Keratinocyte (primary cell): ENCODE results near the gene APLP2. TPM values are rescaled to one million over a fixed set of nuclear protein-coding genes. Genes with fewer than 3 reads are reported as not detected.

Source experiments
- DNase-seq: peaks from one replicate; pipeline ENCODE4 v3.0.0-alpha.2; 2011; ENCODE audit warnings: low read depth, missing footprints, low spot score
- FAIRE-seq: peaks from 2 replicates; lab custom pipeline; 2011; peaks lifted over from hg19 to GRCh38; lab: Jason Lieb, UNC
- H2AFZ ChIP-seq: 2 replicates; pipeline ENCODE4 v1.6.0; 2012; ENCODE audit warnings: low read length, control low read depth, inconsistent platforms; ENCODE audit not compliant: control insufficient read depth
- H3K27ac ChIP-seq: 2 replicates; pipeline ENCODE4 v1.5.1; 2011; ENCODE audit warnings: low read length; ENCODE audit not compliant: control insufficient read depth, insufficient read depth
- H3K27me3 ChIP-seq: 3 replicates; pipeline ENCODE4 v1.6.0; 2011; ENCODE audit warnings: low read length; ENCODE audit not compliant: control insufficient read depth, insufficient read depth; ENCODE audit errors: extremely low read depth
- H3K36me3 ChIP-seq, 2 experiments: 2 replicates in 1 of 2; 3 replicates in 1 of 2; pipeline ENCODE4 v1.5.1; 2011; ENCODE audit warnings: low read length in 2 of 2, mild to moderate bottlenecking in 1 of 2; ENCODE audit not compliant: control insufficient read depth in 2 of 2, insufficient read depth in 2 of 2; ENCODE audit errors: extremely low read depth in 1 of 2
- H3K4me1 ChIP-seq: 3 replicates; pipeline ENCODE4 v1.5.1; 2011; ENCODE audit warnings: low read length; ENCODE audit not compliant: control insufficient read depth, insufficient read depth; ENCODE audit errors: extremely low read depth
- H3K4me2 ChIP-seq: 3 replicates; pipeline ENCODE4 v1.6.0; 2011; ENCODE audit warnings: low read depth, low read length; ENCODE audit not compliant: control insufficient read depth, insufficient read depth; ENCODE audit errors: extremely low read depth
- H3K4me3 ChIP-seq, 3 experiments: fragments of 200-600 bp in 1 of 3; sonication (generic) in 1 of 3; 2 replicates in 2 of 3; 3 replicates in 1 of 3; pipeline ENCODE4 v1.5.1; 2011 to 2016; ENCODE audit warnings: low read length in 3 of 3, mild to moderate bottlenecking in 3 of 3, control low read depth in 2 of 3, inconsistent platforms in 1 of 3, low read depth in 1 of 3, mixed read lengths in 1 of 3, mixed run types in 1 of 3, moderate library complexity in 1 of 3; ENCODE audit not compliant: control insufficient read depth in 2 of 3, insufficient read depth in 2 of 3; ENCODE audit errors: extremely low read depth in 1 of 3
- H3K79me2 ChIP-seq: 2 replicates; pipeline ENCODE4 v1.6.0; 2012; ENCODE audit warnings: low read length; ENCODE audit not compliant: control insufficient read depth, insufficient read depth
- H3K9ac ChIP-seq: 3 replicates; pipeline ENCODE4 v1.6.0; 2011; ENCODE audit warnings: low read length; ENCODE audit not compliant: control insufficient read depth, insufficient read depth; ENCODE audit errors: extremely low read depth
- H3K9me1 ChIP-seq: 3 replicates; pipeline ENCODE4 v1.6.0; 2011; ENCODE audit warnings: low read length; ENCODE audit not compliant: control insufficient read depth, insufficient read depth; ENCODE audit errors: extremely low read depth
- H3K9me3 ChIP-seq: 2 replicates; pipeline ENCODE4 v1.5.1; 2012; ENCODE audit warnings: low read depth, low read length; ENCODE audit not compliant: control insufficient read depth
- H4K20me1 ChIP-seq: 3 replicates; pipeline ENCODE4 v1.6.0; 2011; ENCODE audit warnings: low read length; ENCODE audit not compliant: control insufficient read depth, insufficient read depth; ENCODE audit errors: extremely low read depth
- EZH2 ChIP-seq: IDR thresholded peaks from one replicate; pipeline ENCODE4 v1.6.1; 2012; ENCODE audit warnings: inconsistent platforms, mild to moderate bottlenecking, low read length, moderate library complexity
- dilution Hi-C: fragments of 300-500 bp; cut with MboI; formaldehyde crosslinking; loops from one replicate; pipeline ENCODE4 v1.7.0; 2020; ENCODE audit warnings: low sequenced_read_pairs; ENCODE audit not compliant: extremely low pct_ligation_motif_present
- polyA plus RNA-seq, 5 experiments: library from polyadenylated mRNA; depleted of rRNA in 3 of 5; stranded (reverse) in 3 of 5; stranded (forward) in 1 of 5; unstranded in 1 of 5; fragments of >200 nt; gene quantifications; 1 replicate in 1 of 5; 2 replicates in 3 of 5; 3 replicates in 1 of 5; pipeline versions ENCODE4 v1.2.1 to v1.2.3, GENCODE V29; 2011 to 2012; ENCODE audit warnings: missing spikeins in 2 of 5, low read depth in 1 of 5, low replicate concordance in 1 of 5
- TF ChIP-seq, protein P1 (sequence below), 3 experiments: IDR thresholded peaks in 1 of 3; conservative IDR thresholded peaks in 1 of 3; optimal IDR thresholded peaks in 1 of 3; 2 replicates in 2 of 3; 3 replicates in 1 of 3; pipeline versions ENCODE3 to v1.5.1; 2011; ENCODE audit warnings: low read length in 3 of 3, mild to moderate bottlenecking in 3 of 3, moderate library complexity in 2 of 3, control low read depth in 1 of 3, inconsistent platforms in 1 of 3; ENCODE audit not compliant: insufficient read depth in 2 of 3; ENCODE audit errors: extremely low read depth in 1 of 3

The APLP2 gene
- polyA plus RNA-seq, 1 donor (not counting 4 experiments of a cell fraction or from before 2014, with no cell fraction given), result 531 TPM

DNA sequence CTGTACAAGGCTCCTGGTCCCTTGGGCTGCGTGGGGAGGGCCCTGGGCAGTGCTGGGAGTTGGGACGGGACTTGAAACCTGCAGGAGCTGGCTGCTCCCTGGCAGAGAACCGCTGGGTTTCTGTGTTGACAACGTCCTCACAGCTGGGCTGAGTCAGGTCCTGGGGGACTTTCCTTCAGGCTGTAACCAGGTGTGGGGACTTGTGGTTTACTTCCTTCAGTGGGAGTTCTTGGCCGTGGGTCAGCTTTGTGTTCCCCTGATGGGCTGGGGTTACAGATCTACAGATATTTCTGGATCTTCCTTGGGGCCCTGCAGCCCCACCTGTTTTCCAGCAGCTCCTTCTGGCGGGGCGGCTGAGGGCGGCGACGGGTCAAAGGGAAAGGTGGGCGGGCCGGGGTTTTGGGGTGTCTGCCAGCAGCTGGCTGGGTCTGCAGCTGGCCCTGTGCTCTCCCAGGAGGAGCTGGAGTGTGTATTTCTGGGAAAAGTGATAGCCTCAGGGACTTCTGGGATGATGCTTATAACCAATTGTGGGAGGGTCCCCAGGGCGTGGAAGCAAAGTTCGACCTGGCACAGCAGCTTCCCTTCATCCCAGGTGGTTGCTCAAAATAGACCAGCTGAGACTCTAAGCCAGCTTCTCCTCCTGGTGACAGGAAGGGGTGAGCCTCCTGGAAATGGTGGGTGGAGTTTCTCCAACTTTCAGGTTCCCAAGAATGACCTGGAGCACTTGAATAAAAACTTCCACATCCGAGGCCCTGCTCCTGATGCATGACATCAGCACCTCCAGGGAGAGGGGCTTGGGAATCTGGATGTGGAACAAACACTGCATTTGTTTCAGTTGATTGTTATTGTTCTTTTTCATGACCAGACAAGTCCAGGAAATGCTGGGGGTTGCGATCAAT is 109.0 kb downstream of the APLP2 start:
- no peak for DNase-seq
- peak overlapping the region; percentile 66 for H3K9ac ChIP-seq
- peak overlapping the region; percentile 67 for H3K4me2 ChIP-seq
- peaks cover 16% of the 10 kb centered on the region for H4K20me1 ChIP-seq
- H3K9me3 ChIP-seq, result no peaks in the 10 kb centered on the region
- TF ChIP-seq, protein P1, sequence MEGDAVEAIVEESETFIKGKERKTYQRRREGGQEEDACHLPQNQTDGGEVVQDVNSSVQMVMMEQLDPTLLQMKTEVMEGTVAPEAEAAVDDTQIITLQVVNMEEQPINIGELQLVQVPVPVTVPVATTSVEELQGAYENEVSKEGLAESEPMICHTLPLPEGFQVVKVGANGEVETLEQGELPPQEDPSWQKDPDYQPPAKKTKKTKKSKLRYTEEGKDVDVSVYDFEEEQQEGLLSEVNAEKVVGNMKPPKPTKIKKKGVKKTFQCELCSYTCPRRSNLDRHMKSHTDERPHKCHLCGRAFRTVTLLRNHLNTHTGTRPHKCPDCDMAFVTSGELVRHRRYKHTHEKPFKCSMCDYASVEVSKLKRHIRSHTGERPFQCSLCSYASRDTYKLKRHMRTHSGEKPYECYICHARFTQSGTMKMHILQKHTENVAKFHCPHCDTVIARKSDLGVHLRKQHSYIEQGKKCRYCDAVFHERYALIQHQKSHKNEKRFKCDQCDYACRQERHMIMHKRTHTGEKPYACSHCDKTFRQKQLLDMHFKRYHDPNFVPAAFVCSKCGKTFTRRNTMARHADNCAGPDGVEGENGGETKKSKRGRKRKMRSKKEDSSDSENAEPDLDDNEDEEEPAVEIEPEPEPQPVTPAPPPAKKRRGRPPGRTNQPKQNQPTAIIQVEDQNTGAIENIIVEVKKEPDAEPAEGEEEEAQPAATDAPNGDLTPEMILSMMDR (optimal IDR thresholded peaks at IDR 0.05 in 1 of 3, IDR thresholded peaks at IDR 0.05 in 1 of 3, conservative IDR thresholded peaks at IDR 0.05 in 1 of 3; ENCODE audit: extremely low read depth in 1 of 3, insufficient read depth in 2 of 3, low read length in 3 of 3), result no peak
- no peak for TF ChIP-seq EZH2
- peaks cover 51% of the 10 kb centered on the region for H3K4me1 ChIP-seq
- FAIRE-seq, result peak; percentile 88
- H3K36me3 ChIP-seq, result peaks cover 0 to 3% of the 10 kb centered on the region in 2 experiments
- dilution Hi-C loops, result no loop called here
- H3K4me3 ChIP-seq, result no peak overlapping the region
- no peaks in the 10 kb centered on the region for H3K27me3 ChIP-seq
- no peak overlapping the region for H2AFZ ChIP-seq
- peaks cover 56% of the 10 kb centered on the region for H3K79me2 ChIP-seq
- H3K27ac ChIP-seq, result peak overlapping the region; percentile 78
- peaks cover 14% of the 10 kb centered on the region for H3K9me1 ChIP-seq

GRCh38 chr11:130179396-130180306 is 110.0 kb downstream of the APLP2 start:
- no peak overlapping the region for H3K4me3 ChIP-seq
- H4K20me1 ChIP-seq, result peaks cover 16% of the 10 kb centered on the region
- TF ChIP-seq EZH2, result no peak
- TF ChIP-seq, protein P1 (optimal IDR thresholded peaks at IDR 0.05 in 1 of 3, IDR thresholded peaks at IDR 0.05 in 1 of 3, conservative IDR thresholded peaks at IDR 0.05 in 1 of 3; ENCODE audit: extremely low read depth in 1 of 3, insufficient read depth in 2 of 3, low read length in 3 of 3), result no peak
- FAIRE-seq (no peak), DNase-seq (no peak)
- peaks cover 51% of the 10 kb centered on the region for H3K4me1 ChIP-seq
- dilution Hi-C loops, result no loop called here
- H2AFZ ChIP-seq, result no peak overlapping the region
- H3K9me3 ChIP-seq, result no peaks in the 10 kb centered on the region
- no peaks in the 10 kb centered on the region for H3K27me3 ChIP-seq
- peak overlapping the region; percentile 66 for H3K9ac ChIP-seq
- peaks cover 14% of the 10 kb centered on the region for H3K9me1 ChIP-seq
- peak overlapping the region; percentile 2 for H3K4me2 ChIP-seq
- peaks cover 0 to 1% of the 10 kb centered on the region in 2 experiments for H3K36me3 ChIP-seq
- H3K79me2 ChIP-seq, result peaks cover 56% of the 10 kb centered on the region
- H3K27ac ChIP-seq, result peak overlapping the region; percentile 78
